GM19452 (cell line): ENCODE data around the gene RALGDS.

Source experiments
- ATAC-seq: cut with Tn5 transposase; IDR thresholded peaks from one replicate; pipeline ENCODE4 v1.9.1; 2021; ENCODE audit not compliant: unreplicated experiment

The RALGDS gene

DNA sequence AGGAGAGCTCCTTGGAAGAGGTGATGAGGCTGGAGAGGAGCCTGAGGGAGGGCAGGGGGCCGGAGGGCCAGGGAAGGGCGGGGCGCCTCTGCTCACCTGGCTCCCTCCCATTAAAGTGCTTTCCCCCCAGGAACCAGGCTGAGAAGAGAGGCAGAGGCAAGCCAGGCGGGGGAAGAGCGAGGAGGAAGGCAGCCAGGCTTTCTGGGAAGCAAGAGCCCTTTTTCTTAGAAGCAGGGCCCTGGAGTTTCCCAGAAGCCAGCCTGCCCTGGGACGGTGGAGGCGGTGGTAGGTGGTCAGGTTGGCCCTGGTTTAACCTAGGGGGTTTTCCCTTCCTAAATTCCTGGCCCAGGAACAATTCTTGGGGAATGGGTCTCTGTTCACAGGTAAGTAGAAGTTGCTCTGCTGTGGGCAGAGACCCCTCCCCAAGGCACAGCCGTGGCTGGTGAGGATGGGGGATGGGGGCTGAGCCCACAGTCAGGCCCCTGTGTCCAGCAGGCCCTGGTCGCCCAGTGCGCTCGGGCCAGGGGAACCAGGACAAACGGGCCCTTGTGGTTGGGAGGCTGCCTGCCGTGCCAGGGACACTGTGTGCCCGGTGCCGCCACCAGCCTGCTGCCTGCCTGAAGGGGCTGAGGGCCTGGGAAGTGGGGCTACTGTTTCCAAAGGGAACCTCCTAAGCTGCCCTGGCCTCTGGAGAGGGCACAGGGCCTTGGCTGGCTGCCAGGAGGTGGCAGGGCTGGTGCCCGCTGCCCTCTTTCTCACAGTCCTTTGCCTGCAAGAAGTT lies 16.6 kb upstream of the RALGDS start:
- no peak for ATAC-seq

DNA sequence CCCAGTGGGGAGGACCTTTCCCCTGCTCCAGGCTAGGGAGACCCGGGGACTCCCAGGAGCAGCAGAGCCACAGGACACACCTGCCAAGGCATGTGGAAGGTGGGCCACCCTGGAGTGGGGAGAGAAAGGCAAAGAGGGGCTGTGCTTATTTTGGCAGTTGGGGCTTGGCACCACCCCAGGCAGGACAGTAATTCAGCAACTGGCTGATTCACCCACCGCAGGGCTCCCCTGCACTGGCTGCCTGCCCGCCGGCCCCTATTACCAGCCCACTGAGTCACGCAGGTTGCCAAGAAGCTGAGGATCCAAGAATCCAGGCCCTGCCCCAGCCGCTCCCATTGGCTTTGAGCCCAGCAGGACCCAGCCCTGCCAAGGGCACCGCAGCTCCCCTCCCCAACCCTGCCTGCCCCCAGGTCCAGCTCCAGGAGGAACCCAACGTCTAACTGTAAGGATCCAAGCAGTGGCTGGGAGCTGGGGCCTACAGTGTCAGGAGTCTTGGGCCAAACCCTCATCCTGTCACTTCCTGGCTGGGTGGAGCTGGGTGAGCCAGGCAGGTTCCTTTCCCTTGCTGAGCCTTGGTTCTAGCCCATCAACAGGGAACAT lies 14.2 kb upstream of the RALGDS start:
- ATAC-seq = no peak

- ATAC-seq = no peak
Observed at GRCh38 chr9:133134388-133135145, 13.5 kb upstream of the RALGDS start.

DNA sequence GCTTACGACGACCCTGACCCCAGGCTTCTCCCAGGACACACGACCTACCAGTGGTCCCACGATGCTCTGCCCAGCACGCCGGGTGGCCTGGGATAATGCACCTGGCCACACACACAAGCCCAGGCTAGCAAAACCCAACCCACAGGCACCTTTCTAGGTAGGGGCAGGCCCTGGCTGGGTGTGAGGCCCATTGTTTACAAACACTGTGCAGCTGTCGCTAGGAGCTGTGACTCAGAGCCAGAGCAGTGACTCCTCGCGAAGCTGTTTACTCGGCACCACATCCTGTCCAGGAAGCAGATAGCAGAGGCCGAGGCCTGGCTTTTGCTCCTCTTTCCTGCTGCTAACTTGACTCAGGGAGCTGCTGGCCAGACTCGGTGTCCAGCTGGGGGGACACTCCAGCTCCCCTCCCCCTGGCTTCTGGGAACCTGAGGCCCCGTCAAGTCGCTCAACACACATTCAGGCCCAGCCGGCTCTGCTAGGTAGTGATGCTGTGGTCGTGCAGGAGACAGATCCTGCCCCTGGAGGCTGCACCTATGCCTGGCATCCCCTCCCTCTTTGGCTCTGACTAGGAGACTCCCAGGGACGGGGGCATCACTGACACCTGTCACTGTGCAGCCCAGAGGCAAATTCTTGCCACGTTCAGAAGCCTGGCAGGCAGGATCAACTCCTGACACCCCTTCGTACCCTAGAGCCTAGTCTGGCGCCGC lies 12.8 kb upstream of the RALGDS start:
- peak; percentile 83 for ATAC-seq

DNA sequence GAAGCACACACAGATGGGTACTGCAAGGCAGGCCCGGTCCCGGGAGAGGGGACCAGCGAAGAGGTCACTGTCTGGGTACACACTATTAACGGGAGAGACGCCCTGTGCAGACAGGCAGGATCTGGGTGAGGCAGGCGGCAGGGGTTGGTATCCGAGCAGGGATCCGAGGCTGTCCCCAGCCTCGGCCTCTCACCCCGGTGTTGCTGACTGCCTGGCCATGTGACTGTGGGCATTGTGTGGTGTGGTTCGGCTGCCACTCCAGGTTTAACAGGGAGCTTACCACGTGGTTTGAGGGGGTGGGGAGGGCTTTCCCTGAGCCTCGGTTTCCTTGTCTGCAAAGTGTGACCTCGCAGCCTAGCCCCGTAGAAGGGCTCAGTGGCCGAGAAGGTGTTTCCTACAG lies 11.1 kb upstream of the RALGDS start:
- no peak for ATAC-seq

GRCh38 chr9:133131506-133131905 lies 10.5 kb upstream of the RALGDS start:
- ATAC-seq = no peak

- no peak for ATAC-seq
Observed at GRCh38 chr9:133130685-133131244, 9.7 kb upstream of the RALGDS start.

- ATAC-seq = no peak
Observed at GRCh38 chr9:133129001-133129795, 8.2 kb upstream of the RALGDS start.

- ATAC-seq = no peak
Observed at GRCh38 chr9:133128152-133128551, 7.1 kb upstream of the RALGDS start.

GRCh38 chr9:133127340-133127981 lies 6.4 kb upstream of the RALGDS start:
- no peak for ATAC-seq

DNA sequence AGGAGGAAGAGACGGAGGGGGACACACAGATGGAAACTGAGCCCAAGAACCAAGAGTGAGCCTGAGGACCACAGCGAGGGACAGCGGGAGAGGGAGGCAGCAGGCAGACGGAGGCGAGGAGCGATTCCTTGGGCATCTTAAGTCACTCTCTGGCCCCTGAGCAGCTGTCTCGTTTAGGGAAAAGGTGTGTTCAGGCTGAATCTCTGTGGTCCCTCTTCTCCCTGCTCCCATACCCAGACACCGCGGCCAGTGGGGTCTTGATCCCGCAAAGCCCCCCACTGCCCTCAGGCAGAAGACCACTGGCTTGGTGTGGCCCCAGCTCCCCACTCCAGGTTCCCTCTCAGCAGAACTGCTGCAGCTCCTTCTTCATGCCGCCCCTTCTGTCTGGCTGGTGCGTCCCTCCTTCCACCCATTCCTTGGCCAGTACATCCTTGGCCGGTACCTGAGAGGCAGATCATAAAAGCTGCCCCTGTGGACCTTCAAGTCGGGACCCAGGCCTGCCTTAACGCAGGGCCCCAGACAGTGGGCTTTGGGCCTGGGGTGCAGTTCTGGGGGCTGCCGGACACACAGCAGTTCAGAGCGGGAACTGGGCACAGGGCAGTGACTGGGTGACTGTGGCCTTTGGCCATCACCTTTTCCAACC lies 5.8 kb upstream of the RALGDS start:
- no peak for ATAC-seq

GRCh38 chr9:133125941-133126696 lies 5.1 kb upstream of the RALGDS start:
- no peak for ATAC-seq

GRCh38 chr9:133124907-133125275 lies 3.9 kb upstream of the RALGDS start:
- no peak for ATAC-seq

GRCh38 chr9:133124123-133124906 lies 3.3 kb upstream of the RALGDS start:
- no peak for ATAC-seq

- no peak for ATAC-seq
Observed at GRCh38 chr9:133122935-133123611, 2.0 kb upstream of the RALGDS start.

GRCh38 chr9:133122605-133122934 lies 1.5 kb upstream of the RALGDS start:
- ATAC-seq = no peak

GRCh38 chr9:133121915-133122550 lies 993 bp upstream of the RALGDS start:
- no peak for ATAC-seq
